HG02840 (cell line): Measurements from ENCODE around the gene DCLRE1C.
A peak's percentile ranks its signal among the peaks of the same experiment; 100 is the strongest.
"Not testable (repeated sequence)": the region's sequence is repeated elsewhere in the genome, so short reads cannot be mapped to it uniquely, and the experiment has no call there.

Source experiments
- ATAC-seq: cut with Tn5 transposase; IDR thresholded peaks from one replicate; pipeline ENCODE4 v1.9.1; 2021; ENCODE audit warnings: mild to moderate bottlenecking, moderate library complexity, moderate number of reproducible peaks; ENCODE audit not compliant: unreplicated experiment, low FRiP score

The DCLRE1C gene

DNA sequence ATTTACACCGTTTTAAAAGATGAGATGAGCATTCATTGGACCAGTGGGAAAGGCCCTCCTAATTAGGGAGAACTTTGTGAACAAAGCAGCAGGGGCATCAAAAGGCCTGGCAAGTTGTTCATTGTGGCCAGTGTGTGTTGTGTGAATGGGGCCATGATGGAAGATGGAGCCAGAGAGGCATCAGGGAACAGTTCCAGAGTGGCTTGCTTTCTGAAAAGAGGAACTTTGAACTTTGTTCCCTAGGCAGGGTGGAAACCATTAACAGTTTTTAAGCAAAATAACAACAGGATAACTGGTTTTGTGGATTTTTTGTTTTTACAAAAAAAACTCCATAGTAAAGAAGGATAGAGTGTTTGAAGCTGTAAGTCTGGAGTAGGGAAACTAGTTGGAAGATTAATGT is 62.7 kb downstream of the DCLRE1C start:
- ATAC-seq = no peak

DNA sequence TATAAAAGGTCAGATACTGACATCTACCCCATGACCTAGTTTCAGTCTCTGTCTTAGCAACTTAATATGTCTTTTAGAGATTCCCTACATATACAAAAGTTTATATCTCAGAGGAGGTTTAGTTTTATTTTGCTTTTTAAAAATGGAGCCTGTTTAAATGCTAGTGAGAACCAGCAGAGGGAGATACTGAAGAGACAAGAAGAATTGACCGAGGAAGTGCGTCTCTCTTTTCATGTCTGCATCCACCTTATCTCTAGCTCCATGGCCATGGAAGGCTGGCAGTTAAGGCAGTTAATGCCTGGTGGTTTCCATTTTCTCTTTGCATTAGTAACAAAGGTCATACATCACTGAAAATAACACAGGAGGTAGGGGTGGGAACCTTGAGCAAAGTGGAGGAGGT is 64.6 kb downstream of the DCLRE1C start:
- no peak for ATAC-seq

DNA sequence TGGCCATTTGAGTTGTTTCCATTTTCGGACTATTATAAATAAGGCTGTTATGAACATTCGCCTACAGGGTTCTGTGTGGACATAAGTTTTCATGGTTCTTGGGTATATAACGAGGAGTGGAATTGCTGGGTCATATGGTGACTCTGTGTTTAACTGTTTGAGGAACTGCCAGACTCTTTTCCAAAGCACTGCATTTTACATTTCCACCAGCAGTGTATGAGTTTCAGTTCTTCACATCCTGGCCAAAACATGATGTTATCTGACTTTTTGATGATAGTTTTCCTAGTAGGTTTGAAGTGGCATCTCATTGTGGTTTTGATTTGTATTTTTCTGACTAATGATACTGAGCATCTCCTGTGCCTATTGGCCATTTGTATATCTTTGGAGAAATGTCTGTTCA is 69.8 kb downstream of the DCLRE1C start:
- ATAC-seq = no peak

DNA sequence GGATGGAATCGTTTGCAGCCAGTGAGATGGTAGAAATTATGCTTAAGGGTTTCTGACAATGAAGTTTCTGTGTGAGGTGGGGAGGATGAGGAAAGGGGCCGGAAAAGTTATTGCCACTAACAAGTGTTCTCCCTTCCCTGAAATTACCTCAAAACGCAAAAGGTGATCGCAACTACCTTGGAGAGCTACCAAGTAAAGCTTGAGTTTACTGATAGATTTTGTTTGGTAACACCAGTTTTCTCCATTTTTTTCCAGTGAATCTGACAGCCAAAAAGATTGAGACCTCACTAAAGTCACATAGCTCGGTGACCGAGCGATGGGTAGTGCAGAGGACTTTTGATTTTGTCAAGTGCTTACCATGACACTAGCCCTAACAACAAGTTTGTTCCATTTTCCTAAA is 73.7 kb downstream of the DCLRE1C start:
- no peak for ATAC-seq

DNA sequence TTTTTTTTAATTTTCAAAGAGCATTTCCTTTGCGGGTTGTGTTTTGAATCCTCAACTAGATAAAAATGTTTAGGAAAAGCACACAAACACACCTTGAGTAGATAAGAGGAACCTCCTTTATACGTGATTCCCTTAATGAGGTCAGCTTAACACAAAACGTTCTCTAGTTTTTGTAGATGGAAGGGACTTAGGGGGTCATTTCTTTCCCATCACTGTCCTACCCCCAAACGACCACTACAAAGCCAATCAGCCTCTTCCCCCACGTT is 74.0 kb downstream of the DCLRE1C start:
- ATAC-seq = no peak

DNA sequence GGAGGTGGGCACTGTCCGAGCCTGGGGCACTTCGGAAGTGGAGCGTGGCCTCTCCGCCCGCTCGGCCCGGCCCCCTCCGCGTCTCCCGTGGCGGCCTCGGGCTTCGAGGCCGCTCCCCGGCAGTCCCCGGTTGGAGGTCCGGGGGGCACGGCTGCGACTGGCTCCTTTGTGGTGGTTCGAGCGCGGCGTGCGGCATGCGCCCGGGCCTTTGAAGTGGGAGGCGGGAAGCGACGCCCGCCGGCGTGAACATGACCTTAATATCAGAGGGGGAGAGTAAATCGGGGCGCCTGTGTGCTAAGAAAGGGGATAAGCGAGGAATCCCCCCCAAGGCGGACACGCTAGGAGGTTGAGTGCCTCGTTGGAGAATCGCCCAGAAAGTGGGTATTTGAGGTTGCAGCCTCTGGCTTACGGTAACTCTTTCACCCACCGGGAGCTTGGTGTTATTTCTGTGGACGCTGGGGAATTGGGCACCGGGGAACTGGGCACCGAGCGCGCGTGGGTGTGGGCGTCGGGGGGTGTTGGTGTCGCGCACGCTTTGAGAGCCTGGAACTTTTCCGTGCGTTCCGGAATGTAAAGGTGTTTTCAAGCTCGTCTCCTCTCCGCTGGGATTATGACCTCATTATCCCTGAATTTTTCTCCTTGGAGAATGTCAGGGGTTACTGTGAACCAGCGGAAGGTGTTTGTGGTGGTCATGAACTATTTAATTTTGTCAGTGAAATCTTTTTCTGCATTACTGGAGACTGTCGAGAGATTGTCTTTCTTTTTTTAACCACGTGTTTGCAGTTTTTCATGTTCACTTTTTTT is 74.6 kb downstream of the DCLRE1C start:
- peak; percentile 23 for ATAC-seq

DNA sequence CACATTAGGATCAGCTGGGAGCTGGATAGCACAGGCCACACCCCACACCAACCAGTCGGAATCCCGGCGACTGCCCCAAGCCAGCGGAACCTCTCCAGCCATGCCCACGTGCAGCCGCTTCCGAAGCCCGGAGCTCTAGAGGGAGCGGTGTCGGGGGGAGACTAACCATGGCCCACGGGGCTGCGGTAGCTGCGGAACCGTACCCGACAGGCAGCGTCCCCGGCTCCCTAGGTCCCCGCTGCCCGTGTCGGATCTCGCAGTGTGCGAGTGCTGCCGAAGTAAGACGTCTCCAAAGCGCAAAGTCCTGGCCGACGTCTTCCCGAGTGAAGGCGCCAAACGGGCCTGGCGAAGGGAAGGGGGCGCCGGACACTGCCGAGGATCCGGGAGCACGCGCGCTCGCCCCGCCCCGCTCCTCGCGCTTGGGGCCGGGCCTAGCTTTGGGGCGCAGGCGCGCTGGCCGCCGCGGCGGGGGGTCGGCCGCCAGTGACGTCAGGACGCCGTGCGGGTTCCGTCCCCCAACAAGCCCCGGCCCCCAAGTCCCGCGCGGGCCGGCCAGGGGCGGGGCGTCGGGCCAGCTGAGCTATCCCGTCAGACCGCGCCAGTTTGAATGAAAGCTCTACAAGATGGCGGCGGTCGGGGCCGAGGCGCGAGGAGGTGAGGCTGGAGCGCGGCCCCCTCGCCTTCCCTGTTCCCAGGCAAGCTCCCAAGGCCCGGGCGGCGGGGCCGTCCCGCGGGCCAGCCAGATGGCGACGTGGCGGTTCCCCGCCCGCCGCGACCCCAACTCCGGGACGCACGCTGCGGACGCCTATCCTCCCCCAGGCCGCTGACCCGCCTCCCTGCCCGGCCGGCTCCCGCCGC is 75.4 kb downstream of the DCLRE1C start, which contains the start of gene SUV39H2:
SUV39H2 (plus strand) TSS at position 601 of the 858 bp plus-strand sequence; CDS start at position 624, 23 bp downstream.
- ATAC-seq = peak; percentile 90

DNA sequence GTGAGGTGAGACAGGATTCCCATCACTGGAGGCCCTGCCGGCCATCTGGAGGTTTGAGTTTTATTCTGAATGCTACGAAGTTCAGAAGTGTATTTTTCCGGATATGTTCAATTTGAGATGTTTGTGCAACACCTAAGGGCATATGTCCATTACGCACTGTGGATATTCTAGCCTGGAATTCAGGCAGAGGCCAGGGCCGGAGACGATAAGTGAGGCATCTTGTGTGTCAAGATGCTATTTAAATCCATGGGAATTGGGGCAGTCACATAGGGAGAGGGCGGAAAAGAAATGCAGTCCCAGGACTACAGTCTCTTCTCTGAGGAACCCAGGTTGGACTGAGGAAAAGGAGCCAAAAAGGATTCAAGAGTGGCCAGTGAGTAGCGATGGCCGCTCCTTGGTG is 77.1 kb downstream of the DCLRE1C start:
- no peak for ATAC-seq

DNA sequence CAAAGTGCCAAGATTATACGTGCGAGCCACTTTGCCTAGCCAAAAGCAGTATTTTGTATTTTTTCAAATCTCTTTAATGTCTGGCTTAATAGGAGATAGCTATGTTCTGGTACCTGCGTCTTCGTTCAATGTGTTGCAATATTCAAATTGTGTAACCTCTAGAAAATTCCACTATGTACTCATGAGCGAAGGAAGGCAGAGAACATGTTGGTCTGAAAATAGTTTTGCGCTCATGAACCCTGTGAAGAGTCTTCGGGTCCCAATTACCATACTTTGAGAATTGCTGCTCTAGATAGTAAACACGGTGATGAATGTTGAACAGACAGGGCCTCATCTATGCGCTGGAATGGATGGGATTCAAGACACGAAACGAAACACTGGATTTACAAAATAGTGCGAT is 78.0 kb downstream of the DCLRE1C start:
- no peak for ATAC-seq

DNA sequence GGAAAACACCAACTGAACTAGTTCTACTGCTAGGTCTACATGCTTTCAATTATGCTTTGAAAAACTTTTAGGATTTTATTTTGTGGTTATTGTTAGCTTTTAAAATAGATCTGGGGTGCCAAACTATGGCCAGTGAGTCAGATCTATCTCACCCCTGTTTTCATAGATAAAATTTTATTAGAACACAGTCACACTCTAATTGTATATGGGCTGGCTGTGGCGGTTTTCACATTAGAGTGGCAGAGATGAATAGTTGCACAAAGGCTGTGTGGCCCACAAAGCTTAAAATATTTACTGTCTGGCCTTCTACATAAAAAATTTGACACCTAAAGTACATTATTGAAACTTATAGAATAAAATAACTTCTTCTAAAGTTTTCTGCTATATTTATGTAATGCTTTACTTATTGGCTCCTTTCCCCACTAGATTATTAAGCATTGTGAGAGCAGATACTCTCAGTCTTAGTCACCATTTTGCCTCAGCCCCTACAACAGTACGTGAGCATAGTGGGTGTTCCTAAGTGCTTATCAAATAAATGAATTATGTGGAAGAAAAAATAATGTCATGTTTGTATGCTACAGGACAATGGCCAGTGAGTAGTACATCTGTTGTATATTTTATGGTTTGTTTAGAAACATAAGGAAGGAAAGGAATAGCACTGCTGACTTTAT is 80.7 kb downstream of the DCLRE1C start:
- no peak for ATAC-seq

DNA sequence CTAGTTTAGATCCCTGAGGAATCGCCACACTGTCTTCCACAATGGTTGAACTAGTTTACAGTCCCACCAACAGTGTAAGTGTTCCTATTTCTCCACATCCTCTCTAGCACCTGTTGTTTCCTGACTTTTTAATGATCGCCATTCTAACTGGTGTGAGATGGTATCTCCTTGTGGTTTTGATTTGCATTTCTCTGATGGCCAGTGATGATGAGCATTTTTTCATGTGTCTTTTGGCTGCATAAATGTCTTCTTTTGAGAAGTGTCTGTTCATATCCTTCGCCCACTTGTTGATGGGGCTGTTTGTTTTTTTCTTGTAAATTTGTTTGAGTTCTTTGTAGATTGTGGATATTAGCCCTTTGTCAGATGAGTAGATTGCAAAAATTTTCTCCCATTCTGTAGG is 89.0 kb downstream of the DCLRE1C start:
- ATAC-seq = not testable (repeated sequence)

DNA sequence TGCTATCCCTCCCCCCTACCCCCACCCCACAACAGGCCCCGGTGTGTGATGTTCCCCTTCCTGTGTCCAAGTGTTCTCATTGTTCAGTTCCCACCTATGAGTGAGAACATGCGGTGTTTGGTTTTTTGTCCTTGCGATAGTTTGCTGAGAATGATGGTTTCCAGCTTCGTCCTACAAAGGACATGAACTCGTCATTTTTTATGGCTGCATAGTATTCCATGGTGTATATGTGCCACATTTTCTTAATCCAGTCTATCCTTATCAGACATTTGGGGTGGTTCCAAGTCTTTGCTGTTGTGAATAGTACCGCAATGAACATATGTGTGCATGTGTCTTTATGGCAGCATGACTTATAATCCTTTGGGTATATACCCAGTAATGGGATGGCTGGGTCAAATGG is 89.4 kb downstream of the DCLRE1C start:
- not testable (repeated sequence) for ATAC-seq

DNA sequence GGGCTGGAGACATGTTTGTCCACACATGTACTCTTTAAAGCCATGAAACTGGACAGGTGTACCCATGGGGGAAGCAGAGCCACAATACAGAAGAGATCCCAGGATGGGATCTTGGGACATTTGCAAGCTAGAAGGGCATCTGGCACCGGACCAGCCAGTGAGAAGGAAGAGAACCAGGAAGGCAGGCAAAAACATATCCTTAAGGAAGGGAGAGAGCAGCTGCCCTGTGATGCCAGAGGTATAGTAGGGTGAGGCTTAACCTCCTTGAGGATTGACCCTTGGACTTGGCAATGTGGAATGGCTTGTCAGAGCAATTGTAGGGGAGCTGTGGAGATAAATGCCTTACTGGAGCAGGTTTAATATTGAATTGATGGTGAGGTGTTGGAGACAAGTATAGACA is 93.1 kb downstream of the DCLRE1C start:
- no peak for ATAC-seq

DNA sequence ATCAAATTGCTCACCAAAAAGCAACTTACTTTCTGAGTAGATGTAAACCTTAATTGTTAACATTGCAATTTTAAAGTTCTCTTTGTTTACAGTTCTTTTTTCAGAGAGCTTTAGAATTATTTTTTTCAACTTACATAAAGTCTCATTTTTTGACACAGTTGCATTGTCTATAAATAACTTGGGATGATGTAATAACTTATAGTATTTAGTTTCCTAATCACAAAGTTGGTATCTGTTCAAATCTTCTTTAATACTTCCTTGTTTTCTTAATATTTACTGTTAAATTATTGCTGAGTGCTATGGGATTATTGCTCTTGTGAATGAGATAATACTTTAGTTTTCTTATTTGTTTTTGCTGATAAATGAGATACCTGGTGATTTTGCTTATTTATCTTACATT is 94.1 kb downstream of the DCLRE1C start:
- ATAC-seq = no peak

DNA sequence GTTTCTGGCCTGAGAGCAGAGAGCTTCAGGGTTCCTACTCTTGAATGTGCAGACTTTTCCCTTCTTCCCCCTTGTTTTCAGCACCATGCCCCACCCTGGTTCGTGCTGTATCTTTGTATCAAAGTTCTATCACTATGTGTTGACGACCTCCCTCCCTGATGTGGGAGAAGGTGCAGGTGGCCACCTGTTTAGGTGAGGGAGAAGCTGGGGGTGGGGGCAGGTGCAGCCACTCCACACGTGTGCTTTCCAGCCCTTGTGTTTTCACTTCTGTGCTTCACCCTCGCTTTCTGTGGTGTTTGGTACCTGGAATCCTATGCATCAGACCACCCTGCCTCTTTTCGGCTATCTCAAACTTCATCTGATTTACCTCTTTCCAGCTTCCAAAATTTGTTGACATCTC is 94.9 kb downstream of the DCLRE1C start:
- no peak for ATAC-seq

DNA sequence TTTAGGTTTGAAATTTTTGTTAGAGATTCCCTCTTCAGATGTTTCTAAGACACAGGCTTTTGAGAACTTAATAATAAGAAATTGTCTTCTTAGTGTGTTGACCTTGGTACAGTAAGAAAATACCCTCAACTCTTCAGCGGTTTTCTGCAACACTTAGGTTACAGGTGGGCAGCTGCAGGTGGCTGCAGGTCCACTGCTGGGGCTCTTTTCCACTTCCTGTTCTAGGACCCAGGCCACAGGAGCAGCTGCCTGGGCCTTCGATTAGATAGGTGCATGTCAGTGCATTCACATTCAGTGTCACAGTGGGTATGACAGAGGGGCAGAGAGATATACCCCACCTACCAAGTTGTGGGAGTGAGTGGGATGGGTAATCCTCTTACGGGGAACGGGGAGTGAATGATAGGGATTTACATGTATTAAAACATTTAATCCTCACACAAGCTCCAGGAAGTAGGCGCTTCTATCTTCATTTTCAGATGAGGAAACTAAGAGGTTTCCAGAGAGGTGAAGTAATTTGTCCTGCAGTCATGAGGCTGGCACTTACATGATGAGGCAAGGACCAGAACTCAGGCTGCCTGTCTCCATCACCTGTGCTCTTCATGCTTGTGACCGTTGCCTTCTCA is 95.4 kb downstream of the DCLRE1C start:
- ATAC-seq = no peak

DNA sequence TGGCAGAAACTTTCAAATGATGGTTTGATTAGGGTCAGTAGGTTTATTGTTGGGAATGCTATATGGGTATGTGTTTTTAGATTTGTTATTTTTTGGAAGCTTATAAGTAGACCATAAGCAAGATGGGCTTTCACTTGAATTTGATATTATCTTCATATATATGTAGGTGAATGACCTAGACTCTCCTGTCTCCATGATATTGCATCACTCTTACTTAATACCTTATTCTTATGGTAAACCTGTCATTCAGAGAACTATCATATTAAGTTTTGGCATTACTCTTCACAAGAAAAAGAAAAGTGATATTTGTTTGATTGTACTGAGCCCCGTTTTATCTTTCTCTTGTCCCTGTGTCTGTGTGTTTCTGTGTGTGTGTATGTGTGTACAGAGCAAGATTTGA is 98.4 kb downstream of the DCLRE1C start:
- ATAC-seq = no peak

DNA sequence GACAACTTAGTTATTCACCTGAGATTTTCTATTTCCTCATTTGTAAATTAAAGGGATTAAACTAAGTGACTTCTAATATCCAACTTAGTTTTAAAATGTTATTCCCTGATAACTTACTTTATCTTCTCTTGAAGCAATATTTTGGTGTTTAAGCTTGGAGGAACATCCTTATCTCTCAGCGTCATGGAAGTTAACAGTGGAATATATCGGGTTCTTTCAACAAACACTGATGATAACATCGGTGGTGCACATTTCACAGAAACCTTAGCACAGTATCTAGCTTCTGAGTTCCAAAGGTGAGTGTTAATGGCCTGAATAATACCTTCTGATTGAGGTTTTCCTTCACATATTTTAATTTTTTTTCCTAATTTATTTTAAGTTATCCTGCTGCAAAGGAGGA is 101.7 kb downstream of the DCLRE1C start:
- no peak for ATAC-seq
